Brain microvascular endothelial cell (primary cell): Measurements from ENCODE around the gene SRCIN1.
"Not testable (repeated sequence)": the region's sequence is repeated elsewhere in the genome, so short reads cannot be mapped to it uniquely, and the experiment has no call there.

Experiments
- DNase-seq: peaks from one replicate; pipeline ENCODE4 v3.0.0-alpha.2; 2020
- H3K27ac ChIP-seq: fragments of 250-450 bp; sonication (Bioruptor Pico); 2 replicates; pipeline ENCODE4 v1.5.1; 2020; ENCODE audit warnings: mild to moderate bottlenecking, moderate library complexity
- H3K27me3 ChIP-seq: fragments of 250-450 bp; sonication (Bioruptor Pico); replicated peaks from 2 replicates; pipeline ENCODE4 v1.5.1; 2020; ENCODE audit warnings: mild to moderate bottlenecking
- H3K36me3 ChIP-seq: fragments of 250-450 bp; sonication (Bioruptor Pico); replicated peaks from 2 replicates; pipeline ENCODE4 v1.5.1; 2020; ENCODE audit warnings: mild to moderate bottlenecking
- H3K4me3 ChIP-seq: 2 replicates; pipeline ENCODE4 v1.5.1; 2011; ENCODE audit warnings: low read depth, mild to moderate bottlenecking, control low read depth, low read length, moderate library complexity
- in situ Hi-C: cut with HindIII; loops from 2 replicates; pipeline ENCODE4 v1.10.0; 2017; ENCODE audit warnings: low sequenced_read_pairs, low pct_ligation_motif_present
- TF ChIP-seq, protein P1 (sequence below): IDR thresholded peaks from 2 replicates; pipeline ENCODE4 v1.5.1; 2011; ENCODE audit warnings: low read depth, mild to moderate bottlenecking, moderate library complexity, low read length, control low read depth, inconsistent platforms; ENCODE audit errors: missing control alignments

SRCIN1 gene

DNA sequence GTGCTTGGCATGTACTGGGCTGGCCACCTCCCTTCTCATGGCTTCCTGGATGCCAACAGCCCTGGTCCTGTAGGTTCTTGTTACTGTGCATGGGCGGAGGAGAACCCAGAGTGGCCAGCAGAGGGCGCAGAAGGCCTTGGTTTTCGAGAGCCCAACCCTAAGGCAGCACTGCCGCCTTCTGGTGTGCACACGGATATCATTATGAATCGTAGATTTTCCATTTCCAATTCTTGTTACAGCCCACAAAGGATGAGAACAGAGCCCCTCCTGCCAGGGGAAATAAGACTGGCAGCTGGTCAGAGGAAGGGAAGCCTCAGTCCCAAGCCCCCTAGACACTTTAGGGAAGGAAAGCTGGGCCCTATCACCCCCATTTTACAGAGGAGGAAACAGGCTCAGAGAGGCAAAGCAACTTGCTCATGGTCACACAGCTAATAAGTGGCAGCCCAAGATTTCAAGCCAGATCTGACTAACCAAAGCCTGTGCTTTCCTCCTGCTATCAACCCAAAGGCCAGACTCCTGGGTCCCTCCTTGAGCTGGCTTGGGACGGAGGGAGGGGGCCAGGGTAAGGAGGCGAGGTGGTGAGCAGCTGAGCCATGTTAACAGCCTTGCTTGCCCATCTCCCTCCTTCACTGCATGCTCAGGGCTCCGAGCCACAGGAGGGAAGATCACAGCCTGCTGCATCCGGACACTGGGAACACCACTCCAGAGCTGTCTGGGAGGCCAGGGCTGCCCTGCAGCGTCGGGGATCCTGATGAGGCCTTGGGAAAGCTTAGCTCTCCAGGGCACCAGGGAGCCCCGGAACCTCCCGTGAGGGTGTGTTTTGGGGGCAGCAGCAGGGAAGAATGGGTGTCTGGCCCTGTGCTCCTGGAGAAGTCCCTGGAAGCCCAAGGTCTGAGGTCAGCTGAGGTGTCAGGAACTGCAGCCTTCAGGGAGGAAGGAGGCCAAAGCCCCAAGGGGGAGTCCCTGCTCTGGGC is 113.4 kb downstream of the SRCIN1 start:
- peaks cover 50% of the 10 kb centered on the region for H3K36me3 ChIP-seq
- peak; percentile 93 for DNase-seq
- H3K27ac ChIP-seq, H3K27me3 ChIP-seq, H3K4me3 ChIP-seq, in situ Hi-C loops: not testable (repeated sequence)
- TF ChIP-seq, protein P1, sequence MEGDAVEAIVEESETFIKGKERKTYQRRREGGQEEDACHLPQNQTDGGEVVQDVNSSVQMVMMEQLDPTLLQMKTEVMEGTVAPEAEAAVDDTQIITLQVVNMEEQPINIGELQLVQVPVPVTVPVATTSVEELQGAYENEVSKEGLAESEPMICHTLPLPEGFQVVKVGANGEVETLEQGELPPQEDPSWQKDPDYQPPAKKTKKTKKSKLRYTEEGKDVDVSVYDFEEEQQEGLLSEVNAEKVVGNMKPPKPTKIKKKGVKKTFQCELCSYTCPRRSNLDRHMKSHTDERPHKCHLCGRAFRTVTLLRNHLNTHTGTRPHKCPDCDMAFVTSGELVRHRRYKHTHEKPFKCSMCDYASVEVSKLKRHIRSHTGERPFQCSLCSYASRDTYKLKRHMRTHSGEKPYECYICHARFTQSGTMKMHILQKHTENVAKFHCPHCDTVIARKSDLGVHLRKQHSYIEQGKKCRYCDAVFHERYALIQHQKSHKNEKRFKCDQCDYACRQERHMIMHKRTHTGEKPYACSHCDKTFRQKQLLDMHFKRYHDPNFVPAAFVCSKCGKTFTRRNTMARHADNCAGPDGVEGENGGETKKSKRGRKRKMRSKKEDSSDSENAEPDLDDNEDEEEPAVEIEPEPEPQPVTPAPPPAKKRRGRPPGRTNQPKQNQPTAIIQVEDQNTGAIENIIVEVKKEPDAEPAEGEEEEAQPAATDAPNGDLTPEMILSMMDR = peak; percentile 76

DNA sequence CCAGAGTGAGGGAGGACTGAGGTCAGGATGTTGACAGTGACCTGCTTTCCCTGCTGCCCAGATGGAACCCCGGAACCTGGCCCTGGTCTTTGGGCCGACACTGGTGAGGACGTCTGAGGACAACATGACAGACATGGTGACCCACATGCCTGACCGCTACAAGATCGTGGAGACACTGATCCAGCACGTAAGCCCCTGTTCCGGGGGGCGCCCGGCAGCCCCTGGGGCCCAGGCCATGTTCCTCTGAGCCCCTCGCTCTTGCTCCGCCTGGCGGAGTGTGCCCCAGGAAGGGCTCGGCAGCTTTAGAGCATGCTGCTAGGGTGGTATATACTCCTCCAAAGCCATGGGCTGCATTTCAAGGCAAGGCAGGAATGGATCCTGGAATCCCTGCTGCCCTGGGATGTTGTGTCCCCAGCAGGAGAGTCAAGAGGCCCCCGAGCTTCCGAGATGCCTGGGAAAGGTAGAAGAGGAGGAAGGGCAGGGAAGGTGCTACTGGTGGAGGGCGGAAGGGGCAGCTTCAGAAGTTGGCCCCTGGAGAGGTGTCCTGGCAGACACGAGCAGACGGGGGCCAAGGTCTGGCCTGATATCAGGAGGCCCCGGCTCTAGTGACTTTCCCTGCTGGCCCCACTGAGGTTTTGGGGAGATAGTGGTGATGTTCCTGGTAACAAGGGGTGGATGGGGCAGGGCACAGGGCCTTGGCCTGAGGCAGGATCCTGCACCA is 114.2 kb downstream of the SRCIN1 start:
- H3K27ac ChIP-seq, DNase-seq, H3K4me3 ChIP-seq, in situ Hi-C loops, H3K27me3 ChIP-seq: not testable (repeated sequence)
- H3K36me3 ChIP-seq = peaks cover 55% of the 10 kb centered on the region

DNA sequence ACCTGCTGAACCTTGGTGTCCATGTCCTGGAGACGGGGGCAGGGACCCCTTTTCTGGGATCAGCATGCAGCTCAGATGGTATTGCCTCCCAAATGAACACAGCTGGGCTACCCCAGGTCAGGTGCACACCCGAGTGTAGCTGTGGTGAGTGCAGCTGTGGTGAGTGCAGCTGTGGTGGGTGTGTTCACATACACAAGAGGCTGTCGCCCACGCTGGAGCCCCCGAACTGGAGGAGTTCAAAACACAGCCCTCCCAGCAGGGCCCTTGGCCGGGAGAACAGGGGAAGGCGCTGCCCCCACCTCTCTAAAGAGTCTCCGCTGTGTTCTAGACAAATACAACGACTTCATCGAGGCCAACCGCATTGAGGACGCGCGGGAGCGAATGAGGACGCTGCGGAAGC is 116.0 kb downstream of the SRCIN1 start:
- in situ Hi-C loops, H3K27me3 ChIP-seq, DNase-seq, H3K4me3 ChIP-seq, H3K27ac ChIP-seq: not testable (repeated sequence)
- H3K36me3 ChIP-seq = peaks cover 55% of the 10 kb centered on the region

DNA sequence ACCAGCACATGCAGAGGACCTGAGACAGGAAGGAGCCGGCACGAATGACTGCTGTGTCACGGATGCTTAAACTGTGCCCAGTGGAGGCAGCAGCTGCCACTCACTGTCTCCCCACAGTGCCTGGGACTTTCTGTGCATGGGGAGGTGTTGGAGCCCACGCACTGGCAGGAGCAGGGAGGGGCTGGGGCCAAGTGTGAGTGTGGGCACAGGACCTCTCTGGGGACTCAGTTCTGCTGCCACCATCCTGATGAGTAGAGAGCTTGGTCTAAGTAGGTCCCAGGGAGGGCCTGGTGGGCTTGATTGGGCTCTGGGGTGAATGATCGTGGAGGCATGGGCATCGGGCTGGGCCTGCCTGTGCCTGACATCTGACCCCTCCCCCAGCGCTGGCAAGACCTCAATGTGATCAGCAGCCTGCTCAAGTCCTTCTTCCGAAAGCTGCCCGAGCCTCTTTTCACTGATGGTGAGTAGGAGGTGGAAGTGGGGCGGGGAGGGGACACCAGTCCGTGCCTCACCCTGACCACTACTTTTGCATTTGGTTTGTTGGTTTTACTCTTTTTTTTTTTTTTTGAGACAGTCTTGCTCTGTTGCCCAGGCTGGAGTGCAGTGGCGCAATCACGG is 120.0 kb downstream of the SRCIN1 start:
- H3K4me3 ChIP-seq, H3K27me3 ChIP-seq, H3K27ac ChIP-seq, in situ Hi-C loops, DNase-seq: not testable (repeated sequence)
- H3K36me3 ChIP-seq = peaks cover 59% of the 10 kb centered on the region

DNA sequence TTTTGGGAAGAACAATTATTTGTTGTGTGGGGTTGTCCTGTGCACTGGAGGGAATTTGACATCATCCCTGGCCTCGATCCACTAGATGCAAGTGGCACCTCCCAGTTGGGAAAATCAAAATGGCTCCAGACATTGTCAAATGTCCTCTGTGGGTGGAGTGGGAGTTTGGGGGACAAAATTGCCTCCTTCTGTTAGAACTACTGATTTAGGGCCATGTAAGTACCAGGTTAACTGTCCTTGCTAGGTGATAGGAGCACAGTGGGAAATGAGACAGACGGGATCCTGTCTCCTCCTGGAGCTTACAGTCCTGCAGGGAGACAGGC is 120.6 kb downstream of the SRCIN1 start:
- H3K27ac ChIP-seq = no peak overlapping the region
- no peaks in the 10 kb centered on the region for H3K27me3 ChIP-seq
- DNase-seq = no peak
- H3K4me3 ChIP-seq = no peak overlapping the region
- H3K36me3 ChIP-seq = peaks cover 60% of the 10 kb centered on the region
- in situ Hi-C loops = no loop called here
- TF ChIP-seq, protein P1 = no peak

DNA sequence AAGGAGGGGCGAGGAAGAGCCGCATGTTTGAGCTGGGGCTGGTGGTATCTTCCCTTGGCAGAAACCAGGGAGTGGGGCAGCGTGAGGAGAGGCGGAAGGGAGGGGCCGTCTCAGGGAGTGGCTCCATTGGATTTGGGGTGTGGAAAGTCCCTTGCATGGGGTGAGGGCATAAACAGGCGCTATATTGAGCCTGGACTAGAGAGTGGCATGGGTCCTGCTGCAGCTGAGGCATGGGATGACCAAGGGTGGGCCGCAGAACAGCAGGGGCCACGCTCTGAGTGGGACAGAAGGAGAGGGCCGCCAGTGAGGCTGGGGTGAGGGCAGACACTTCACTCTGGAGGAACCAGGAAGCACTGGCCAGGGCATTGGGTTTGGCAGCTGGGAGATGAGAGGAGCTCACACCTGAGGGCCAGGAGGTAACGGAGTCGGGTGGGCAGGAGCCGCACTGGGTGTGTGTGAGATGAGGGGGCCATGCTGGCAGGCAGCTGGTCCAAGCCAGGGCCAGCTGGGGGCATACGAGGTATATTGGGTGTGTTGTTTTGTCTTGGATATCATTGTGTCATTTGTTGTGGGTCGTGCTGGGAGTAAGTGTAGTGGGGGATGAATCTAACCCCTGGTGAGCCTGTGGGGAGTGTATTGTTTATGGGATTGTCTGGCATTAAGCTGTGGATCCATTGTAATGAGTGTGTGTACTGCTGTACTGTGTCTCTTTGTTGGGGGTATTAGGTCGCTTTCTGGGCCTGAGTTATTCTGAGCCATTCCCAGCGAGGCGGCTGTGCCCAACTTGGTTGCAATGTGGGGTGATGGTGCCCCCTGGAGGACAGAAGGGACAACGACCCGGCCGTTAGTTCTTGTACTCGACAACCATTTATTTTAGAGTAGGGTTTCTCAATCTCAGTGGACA is 121.3 kb downstream of the SRCIN1 start:
- peak; percentile 66 for DNase-seq
- TF ChIP-seq, protein P1 = peak; percentile 77
- H3K27me3 ChIP-seq, in situ Hi-C loops, H3K4me3 ChIP-seq, H3K27ac ChIP-seq: not testable (repeated sequence)
- peaks cover 58% of the 10 kb centered on the region for H3K36me3 ChIP-seq

DNA sequence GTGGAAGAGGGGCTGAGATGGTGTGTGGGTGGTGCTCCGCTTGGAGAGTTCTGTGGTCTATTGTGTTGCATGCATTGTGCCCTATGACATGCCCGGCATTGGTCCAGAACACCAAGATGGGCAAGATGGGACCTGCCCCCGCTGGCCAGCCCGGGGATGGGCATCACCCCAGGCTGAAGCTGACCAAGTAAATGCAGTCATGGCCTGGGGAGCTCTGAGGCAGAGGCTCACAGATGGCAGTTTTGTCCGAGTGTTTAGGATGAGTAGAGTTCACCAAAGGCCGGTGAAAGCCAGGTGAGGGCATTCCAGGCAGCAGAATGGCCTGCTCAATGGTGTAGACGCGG is 123.1 kb downstream of the SRCIN1 start:
- H3K4me3 ChIP-seq, H3K27me3 ChIP-seq, in situ Hi-C loops, H3K27ac ChIP-seq, DNase-seq: not testable (repeated sequence)
- peaks cover 62% of the 10 kb centered on the region for H3K36me3 ChIP-seq
